Measurements from ENCODE around the gene CHST5.
"Not testable (repeated sequence)": the region's sequence is repeated elsewhere in the genome, so short reads cannot be mapped to it uniquely, and the experiment has no call there.

Gene CHST5

GRCh38 chr16:75550211-75550662, 14.3 kb upstream of the CHST5 start:
- DNase-seq (ENCODE audit: low read depth in 2 of 2), result peak in 1 of 2 donors; percentile 4

GRCh38 chr16:75548456-75548855, 12.5 kb upstream of the CHST5 start:
- not testable (repeated sequence) for DNase-seq (ENCODE audit: low read depth in 2 of 2)

- DNase-seq (ENCODE audit: low read depth in 2 of 2), result no peak
Measured at GRCh38 chr16:75546293-75546692, 10.4 kb upstream of the CHST5 start.

- DNase-seq (ENCODE audit: low read depth in 2 of 2), result not testable (repeated sequence)
Measured at GRCh38 chr16:75545879-75546278, 10.0 kb upstream of the CHST5 start.

GRCh38 chr16:75542462-75542861, 6.6 kb upstream of the CHST5 start:
- DNase-seq (ENCODE audit: low read depth in 2 of 2), result not testable (repeated sequence)

GRCh38 chr16:75541236-75541635, 5.3 kb upstream of the CHST5 start:
- no peak for DNase-seq (ENCODE audit: low read depth in 2 of 2)

- DNase-seq (ENCODE audit: low read depth in 2 of 2), result not testable (repeated sequence)
Measured at GRCh38 chr16:75538882-75539565, 3.1 kb upstream of the CHST5 start.

GRCh38 chr16:75537776-75538175, 1.9 kb upstream of the CHST5 start:
- no peak for DNase-seq (ENCODE audit: low read depth in 2 of 2)

- DNase-seq (ENCODE audit: low read depth in 2 of 2), result no peak
Measured at GRCh38 chr16:75535211-75535843, 581 bp downstream of the CHST5 start.

GRCh38 chr16:75534560-75535205, 1.2 kb downstream of the CHST5 start:
- no peak for DNase-seq (ENCODE audit: low read depth in 2 of 2)

- DNase-seq (ENCODE audit: low read depth in 2 of 2), result no peak
Measured at GRCh38 chr16:75532791-75533190, 3.1 kb downstream of the CHST5 start.

GRCh38 chr16:75532142-75532765, 3.7 kb downstream of the CHST5 start:
- no peak for DNase-seq (ENCODE audit: low read depth in 2 of 2)

- DNase-seq (ENCODE audit: low read depth in 2 of 2), result no peak
Measured at GRCh38 chr16:75529959-75530358, 5.9 kb downstream of the CHST5 start.

GRCh38 chr16:75529056-75529905, 6.6 kb downstream of the CHST5 start:
- no peak for DNase-seq (ENCODE audit: low read depth in 2 of 2)

GRCh38 chr16:75527825-75528299, 8.0 kb downstream of the CHST5 start:
- DNase-seq (ENCODE audit: low read depth in 2 of 2), result no peak

GRCh38 chr16:75526032-75526790, 9.7 kb downstream of the CHST5 start:
- DNase-seq (ENCODE audit: low read depth in 2 of 2), result no peak

GRCh38 chr16:75519175-75519574, 16.7 kb downstream of the CHST5 start:
- DNase-seq (ENCODE audit: low read depth in 2 of 2), result no peak

- not testable (repeated sequence) for DNase-seq (ENCODE audit: low read depth in 2 of 2)
Measured at GRCh38 chr16:75516189-75516966, 19.5 kb downstream of the CHST5 start.

- DNase-seq (ENCODE audit: low read depth in 2 of 2), result no peak
Measured at GRCh38 chr16:75514296-75514695, 21.6 kb downstream of the CHST5 start.

GRCh38 chr16:75506574-75506973, 29.3 kb downstream of the CHST5 start:
- DNase-seq (ENCODE audit: low read depth in 2 of 2), result no peak
